ENCODE results near the gene BMP10. TPM values are rescaled to one million over a fixed set of nuclear protein-coding genes. Genes with fewer than 3 reads are reported as not detected.

Gene BMP10
- total RNA-seq, 2 experiments from 2014 or later, result 0.18 TPM; not detected in 1

DNA sequence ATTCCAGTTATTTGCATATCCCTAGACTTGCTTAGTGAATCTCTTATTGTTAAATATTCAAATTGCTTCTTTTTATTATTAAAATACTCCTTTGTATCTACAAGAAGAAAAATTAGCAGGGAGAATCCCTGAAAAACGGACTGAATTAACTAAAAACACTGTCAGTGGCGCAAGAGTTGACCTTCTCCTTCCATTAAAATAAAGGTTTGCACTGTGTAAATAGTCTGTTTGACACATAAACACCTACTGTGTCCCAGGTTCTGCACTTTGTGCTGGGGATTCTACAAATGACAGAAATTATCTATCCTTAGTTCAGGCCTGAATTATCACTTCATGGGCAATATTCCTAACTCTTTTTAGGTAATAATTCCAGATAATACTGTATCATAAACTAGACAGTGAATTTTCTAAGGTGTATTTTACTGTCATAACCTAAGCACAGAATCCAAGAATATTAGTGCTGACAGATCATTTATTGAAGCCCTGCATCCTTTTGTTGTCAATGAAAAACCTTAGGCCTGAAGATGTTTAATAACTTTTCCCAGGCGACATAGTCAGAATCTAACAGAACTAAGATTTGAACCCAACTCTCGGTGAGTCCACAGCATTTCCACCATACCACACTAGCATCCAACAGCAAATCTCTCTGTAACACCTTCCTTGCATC is 17.0 kb upstream of the BMP10 start:
- DNase-seq, result no peak
- Mint-ChIP-seq H3K27me3 (peaks cover 19% of the 10 kb centered on the region), H3K27ac (no peak overlapping the region), H3K9me3 (no peaks in the 10 kb centered on the region), H3K36me3 (ENCODE audit: low read depth) (no peaks in the 10 kb centered on the region), H3K4me3 (no peak overlapping the region), H3K4me1 (peaks cover 2% of the 10 kb centered on the region)
- ChIA-PET CTCF (interaction anchor here (0.9 kb wide), 1 partner anchor 37 kb away, joined by 4 read pairs; no protein-coding TSS in a partner anchor), POLR2A (no interaction called here)

DNA sequence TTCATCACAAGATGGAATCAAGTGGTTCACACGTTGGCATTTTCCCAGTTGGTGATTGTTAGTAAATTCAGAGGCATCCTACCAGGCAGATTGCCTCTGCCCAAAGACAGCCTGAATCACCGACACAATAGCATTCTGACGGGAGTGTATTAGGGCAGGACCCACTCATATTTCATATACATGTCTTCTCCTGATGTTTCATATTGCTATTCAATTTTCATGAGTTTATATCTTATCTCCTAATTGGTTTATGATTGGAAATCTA is 14.5 kb upstream of the BMP10 start:
- CTCF ChIA-PET, result no interaction called here
- no peaks in the 10 kb centered on the region for H3K9me3 Mint-ChIP-seq
- H3K27me3 Mint-ChIP-seq, result peaks cover 24% of the 10 kb centered on the region
- no peak overlapping the region for H3K27ac Mint-ChIP-seq
- no peak for DNase-seq
- no peaks in the 10 kb centered on the region for H3K4me1 Mint-ChIP-seq
- POLR2A ChIA-PET, result no interaction called here
- no peaks in the 10 kb centered on the region for H3K36me3 Mint-ChIP-seq (ENCODE audit: low read depth)
- no peak overlapping the region for H3K4me3 Mint-ChIP-seq

DNA sequence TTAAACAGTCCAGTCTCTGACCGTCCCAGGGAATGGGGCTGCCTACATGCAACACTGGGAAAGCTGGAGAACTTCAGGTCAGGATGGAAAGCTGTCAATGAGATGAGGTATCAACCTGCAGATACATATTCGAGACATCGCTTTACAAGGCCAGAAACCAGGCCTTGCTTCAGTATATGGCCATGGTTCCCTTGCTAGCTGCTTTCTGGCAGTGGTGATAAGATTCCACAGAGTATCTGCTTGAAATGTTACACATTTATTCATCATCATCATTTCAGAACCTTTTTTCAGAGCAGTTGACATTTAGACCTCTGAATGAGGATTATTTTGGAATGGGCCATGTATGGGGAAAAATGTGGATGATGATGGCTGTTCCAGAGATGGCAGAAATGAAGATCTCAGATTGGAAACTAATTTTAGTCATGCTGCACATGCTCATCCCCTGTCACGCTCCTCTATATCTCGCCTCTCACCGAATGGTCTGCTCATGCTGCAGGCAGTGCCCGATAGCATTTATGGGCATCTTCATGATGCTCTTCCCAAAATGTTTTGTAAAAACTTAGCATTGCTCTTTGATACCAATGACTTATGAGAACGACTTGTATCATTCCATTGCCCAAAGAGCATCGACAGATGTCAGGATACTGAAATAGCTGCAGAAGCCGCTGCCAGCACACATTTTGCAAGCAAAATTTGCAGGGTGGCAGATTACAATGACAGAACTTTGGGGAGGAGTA is 14.0 kb upstream of the BMP10 start:
- H3K9me3 Mint-ChIP-seq, result no peaks in the 10 kb centered on the region
- CTCF ChIA-PET, result no interaction called here
- POLR2A ChIA-PET, result no interaction called here
- DNase-seq, result no peak
- no peaks in the 10 kb centered on the region for H3K4me1 Mint-ChIP-seq
- H3K27me3 Mint-ChIP-seq, result peaks cover 28% of the 10 kb centered on the region
- no peak overlapping the region for H3K27ac Mint-ChIP-seq
- no peaks in the 10 kb centered on the region for H3K36me3 Mint-ChIP-seq (ENCODE audit: low read depth)
- H3K4me3 Mint-ChIP-seq, result no peak overlapping the region

DNA sequence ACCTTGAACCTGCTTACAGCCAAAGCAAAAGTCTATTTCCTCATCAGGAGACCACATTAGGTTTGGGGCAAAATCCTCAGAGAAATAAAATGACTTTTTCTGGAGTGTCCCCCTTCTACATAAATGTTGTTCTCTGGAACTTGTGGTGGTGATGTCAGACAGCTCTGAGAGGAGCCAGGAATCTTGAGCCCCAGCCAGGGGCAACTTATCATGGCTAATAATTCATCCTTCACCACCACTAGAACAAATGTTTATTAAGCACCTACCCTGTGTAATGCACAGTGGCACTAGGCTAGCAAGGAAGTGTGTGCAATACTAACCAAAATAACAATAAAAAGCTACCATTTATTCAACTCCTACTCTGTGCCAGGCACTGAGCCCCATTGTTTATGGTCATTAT is 9.0 kb upstream of the BMP10 start:
- ChIA-PET CTCF (no interaction called here), POLR2A (no interaction called here)
- no peaks in the 10 kb centered on the region for H3K9me3 Mint-ChIP-seq
- no peaks in the 10 kb centered on the region for H3K36me3 Mint-ChIP-seq (ENCODE audit: low read depth)
- no peak for DNase-seq
- H3K4me3 Mint-ChIP-seq, result no peak overlapping the region
- no peak overlapping the region for H3K27ac Mint-ChIP-seq
- no peaks in the 10 kb centered on the region for H3K4me1 Mint-ChIP-seq
- peaks cover 41% of the 10 kb centered on the region for H3K27me3 Mint-ChIP-seq

DNA sequence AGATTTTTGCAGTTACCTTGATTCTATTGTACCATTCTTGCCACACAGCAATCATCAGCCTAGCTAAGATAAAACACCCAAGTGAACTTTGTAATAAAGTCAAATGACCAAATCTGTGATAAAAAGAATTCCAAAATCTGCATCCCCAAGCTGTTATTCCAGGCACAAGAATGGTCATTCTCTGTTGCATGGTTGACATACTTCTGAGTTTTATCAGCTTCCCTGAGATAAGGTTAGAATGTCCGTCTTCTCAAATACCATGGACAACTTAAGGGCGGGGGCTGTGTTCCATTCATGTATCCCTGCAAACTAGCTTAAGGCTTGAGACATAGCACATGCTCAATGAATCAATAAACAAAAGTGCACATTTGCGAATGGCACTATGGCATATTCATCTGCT is 8.1 kb upstream of the BMP10 start:
- H3K27ac Mint-ChIP-seq, result no peak overlapping the region
- no peak for DNase-seq
- peaks cover 37% of the 10 kb centered on the region for H3K27me3 Mint-ChIP-seq
- no peaks in the 10 kb centered on the region for H3K36me3 Mint-ChIP-seq (ENCODE audit: low read depth)
- no peaks in the 10 kb centered on the region for H3K9me3 Mint-ChIP-seq
- ChIA-PET CTCF (interaction anchor here (0.9 to 1.2 kb wide), 2 partner anchors 59 to 170 kb away, joined by 3 read pairs; no protein-coding TSS in a partner anchor), POLR2A (no interaction called here)
- no peaks in the 10 kb centered on the region for H3K4me1 Mint-ChIP-seq
- no peak overlapping the region for H3K4me3 Mint-ChIP-seq

DNA sequence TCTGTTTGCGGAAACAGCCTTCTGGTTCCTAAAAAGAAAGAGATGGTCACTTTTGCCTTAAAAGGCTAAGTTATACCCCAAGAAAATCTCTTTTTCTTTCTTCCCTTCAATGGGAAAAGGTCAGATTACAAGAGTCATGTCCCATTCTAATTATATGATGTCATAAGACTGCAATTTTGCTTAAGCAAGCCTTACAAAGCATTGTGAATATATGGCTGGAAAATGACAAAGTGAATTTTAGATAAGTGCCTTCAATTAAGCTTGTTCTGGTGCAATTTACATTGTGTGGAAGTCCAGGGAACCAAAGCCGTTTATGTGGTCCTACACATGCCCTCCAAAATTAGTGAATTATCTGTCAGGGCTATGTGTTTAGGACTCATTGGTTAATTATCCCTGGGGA is 7.6 kb upstream of the BMP10 start:
- CTCF ChIA-PET, result interaction anchor here (0.9 to 1.2 kb wide), 2 partner anchors 59 to 170 kb away, joined by 3 read pairs; no protein-coding TSS in a partner anchor
- Mint-ChIP-seq H3K27me3 (peaks cover 39% of the 10 kb centered on the region), H3K4me3 (no peak overlapping the region), H3K36me3 (ENCODE audit: low read depth) (no peaks in the 10 kb centered on the region), H3K9me3 (no peaks in the 10 kb centered on the region), H3K4me1 (no peaks in the 10 kb centered on the region), H3K27ac (no peak overlapping the region)
- POLR2A ChIA-PET, result no interaction called here
- DNase-seq, result no peak

DNA sequence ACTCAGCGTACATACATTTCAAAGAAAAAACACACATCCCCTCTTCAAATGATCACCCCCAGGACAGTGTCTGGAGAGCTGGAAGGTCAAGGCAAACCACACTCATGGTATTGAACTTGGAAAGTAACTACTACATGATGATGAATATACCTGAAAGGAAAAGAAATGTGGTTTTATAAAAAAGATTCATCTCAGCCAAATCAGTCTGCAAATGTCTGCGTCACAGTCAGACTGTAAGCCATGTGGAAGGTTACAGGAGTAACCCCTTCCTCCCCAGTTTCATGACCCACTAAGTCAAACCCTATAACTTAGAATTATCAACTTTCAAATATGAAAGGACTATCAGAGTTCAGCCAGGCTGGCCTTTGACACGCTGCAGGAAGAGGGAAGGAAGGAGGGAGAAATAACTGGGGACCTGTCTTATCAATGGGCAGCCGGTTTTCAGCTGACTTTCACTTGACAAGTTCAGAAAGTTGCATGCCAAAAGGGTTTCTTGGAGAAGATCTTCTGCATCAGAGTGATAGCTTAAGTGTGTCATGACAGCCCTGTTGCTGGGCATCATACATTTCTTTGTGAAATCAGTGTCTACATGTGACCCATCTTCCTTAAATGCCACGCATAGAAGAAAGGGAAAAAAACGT is 7.0 kb upstream of the BMP10 start:
- POLR2A ChIA-PET, result no interaction called here
- no peak overlapping the region for H3K4me3 Mint-ChIP-seq
- DNase-seq, result no peak
- no peaks in the 10 kb centered on the region for H3K36me3 Mint-ChIP-seq (ENCODE audit: low read depth)
- CTCF ChIA-PET, result interaction anchor here (1.2 kb wide), 1 partner anchor 60 kb away, joined by 3 read pairs; no protein-coding TSS in a partner anchor
- peaks cover 38% of the 10 kb centered on the region for H3K27me3 Mint-ChIP-seq
- no peak overlapping the region for H3K27ac Mint-ChIP-seq
- H3K9me3 Mint-ChIP-seq, result no peaks in the 10 kb centered on the region
- no peaks in the 10 kb centered on the region for H3K4me1 Mint-ChIP-seq

DNA sequence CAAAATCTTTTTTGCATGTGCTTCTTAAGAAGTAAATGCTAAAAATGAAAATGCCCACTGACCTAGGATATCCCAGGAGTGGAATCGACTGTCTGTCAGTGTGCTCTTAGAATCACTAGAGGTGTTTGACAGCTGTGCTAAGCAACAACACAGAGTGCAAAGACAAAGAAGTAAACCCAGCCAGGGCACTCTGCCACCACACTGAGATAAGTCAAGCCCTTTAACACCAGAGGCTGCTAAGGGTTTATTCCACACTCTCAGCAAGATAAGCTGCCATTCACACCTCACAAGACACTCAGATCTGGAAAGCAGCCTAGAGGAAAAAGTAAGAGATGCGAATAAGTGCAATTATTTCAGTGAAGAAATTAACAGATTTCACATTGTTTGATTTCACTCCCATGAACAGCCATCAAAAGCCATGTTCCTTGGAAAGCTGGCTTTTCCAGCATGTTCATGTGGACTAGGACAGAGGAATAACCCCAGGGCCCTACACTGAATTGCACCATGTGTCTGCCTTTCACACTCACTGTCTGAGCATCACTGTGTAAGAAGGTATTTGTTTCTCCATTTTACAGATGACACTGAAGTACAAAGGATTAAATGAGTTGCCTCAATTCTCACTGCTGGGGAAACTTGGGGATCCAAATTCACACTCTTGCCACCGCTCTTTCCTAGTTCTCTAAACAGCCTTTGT is 6.0 kb upstream of the BMP10 start:
- H3K9me3 Mint-ChIP-seq, result no peaks in the 10 kb centered on the region

DNA sequence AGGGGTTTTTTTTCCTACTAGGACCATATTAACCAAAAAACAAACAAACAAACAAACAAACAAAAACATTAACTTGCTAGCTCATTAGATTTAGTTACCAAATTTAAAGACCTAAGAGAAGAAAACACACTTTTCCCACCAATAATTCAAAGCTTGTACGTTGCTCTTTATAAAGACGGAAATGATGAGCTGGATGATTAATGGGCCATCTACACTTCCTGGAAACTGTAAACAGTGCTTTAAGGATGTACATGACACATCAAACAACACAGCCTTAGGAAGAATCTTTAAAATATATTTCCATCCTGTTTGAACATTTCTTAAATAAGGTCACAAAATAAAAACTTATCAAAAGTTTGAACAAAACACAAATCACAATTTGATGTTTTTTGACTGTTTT is 982 bp downstream of the BMP10 start:
- no peak for DNase-seq
- CTCF ChIA-PET, result no interaction called here
- peaks cover 4% of the 10 kb centered on the region for H3K27me3 Mint-ChIP-seq
- H3K4me1 Mint-ChIP-seq, result peaks cover 8% of the 10 kb centered on the region
- H3K9me3 Mint-ChIP-seq, result no peaks in the 10 kb centered on the region
- H3K4me3 Mint-ChIP-seq, result no peak overlapping the region
- no peaks in the 10 kb centered on the region for H3K36me3 Mint-ChIP-seq (ENCODE audit: low read depth)
- H3K27ac Mint-ChIP-seq, result peak overlapping the region; percentile 5
- POLR2A ChIA-PET, result interaction anchor here (0.8 kb wide), 1 partner anchor 55 kb away, joined by 3 read pairs; no protein-coding TSS in a partner anchor

More for the DNA sequence above, 6.0 kb upstream of the BMP10 start:
- Mint-ChIP-seq H3K27ac (no peak overlapping the region), H3K4me3 (no peak overlapping the region), H3K4me1 (no peaks in the 10 kb centered on the region), H3K27me3 (peaks cover 33% of the 10 kb centered on the region), H3K36me3 (ENCODE audit: low read depth) (no peaks in the 10 kb centered on the region)
- no peak for DNase-seq
- ChIA-PET CTCF (interaction anchor here (0.6 to 0.8 kb wide), 2 partner anchors 66 to 136 kb away, joined by 3 to 5 read pairs; no protein-coding TSS in a partner anchor), POLR2A (no interaction called here)

DNA sequence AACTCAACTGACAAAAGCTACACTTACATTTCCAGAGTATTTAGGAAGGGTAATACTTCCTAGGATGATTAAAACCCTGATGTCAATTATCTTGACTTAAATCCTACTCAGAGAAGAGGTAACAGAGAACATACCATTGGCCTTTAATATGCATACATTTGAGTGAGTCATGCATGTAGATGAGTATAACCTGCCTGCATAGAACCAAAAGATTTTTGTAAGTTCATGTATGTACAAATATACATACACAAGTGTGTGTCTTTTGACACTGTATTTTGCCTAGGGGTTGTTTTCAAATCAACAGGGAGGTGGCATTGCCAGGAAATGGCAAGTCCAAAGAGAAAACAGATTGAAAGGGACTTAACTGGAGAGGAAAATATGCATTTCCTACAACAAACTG is 6.1 kb downstream of the BMP10 start:
- Mint-ChIP-seq H3K4me3 (no peak overlapping the region), H3K4me1 (peaks cover 10% of the 10 kb centered on the region), H3K27me3 (no peaks in the 10 kb centered on the region), H3K27ac (no peak overlapping the region), H3K36me3 (ENCODE audit: low read depth) (no peaks in the 10 kb centered on the region), H3K9me3 (no peaks in the 10 kb centered on the region)
- no peak for DNase-seq
- CTCF ChIA-PET, result no interaction called here
- POLR2A ChIA-PET, result no interaction called here

DNA sequence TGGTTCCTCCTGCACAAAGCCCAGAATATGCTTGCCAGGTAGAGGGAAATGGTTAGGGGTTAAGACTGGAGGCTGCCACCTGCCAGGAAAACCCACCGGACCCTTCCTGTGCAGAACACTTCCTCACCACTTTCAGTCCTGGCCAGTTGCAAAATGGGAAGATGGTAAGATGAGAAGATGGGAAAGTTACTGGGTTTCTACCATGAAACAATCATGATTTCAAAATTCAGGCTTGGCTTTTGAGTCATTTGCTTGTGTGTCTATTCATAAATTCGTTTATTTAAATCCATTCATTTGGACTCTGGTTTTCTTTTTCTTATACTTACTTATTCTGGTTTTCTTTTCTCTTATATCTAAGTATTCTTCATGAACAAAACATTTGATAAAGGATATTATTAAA is 7.2 kb downstream of the BMP10 start:
- POLR2A ChIA-PET, result no interaction called here
- Mint-ChIP-seq H3K9me3 (no peaks in the 10 kb centered on the region), H3K36me3 (ENCODE audit: low read depth) (no peaks in the 10 kb centered on the region), H3K27me3 (no peaks in the 10 kb centered on the region), H3K4me1 (peaks cover 6% of the 10 kb centered on the region), H3K4me3 (no peak overlapping the region), H3K27ac (no peak overlapping the region)
- CTCF ChIA-PET, result no interaction called here
- no peak for DNase-seq

DNA sequence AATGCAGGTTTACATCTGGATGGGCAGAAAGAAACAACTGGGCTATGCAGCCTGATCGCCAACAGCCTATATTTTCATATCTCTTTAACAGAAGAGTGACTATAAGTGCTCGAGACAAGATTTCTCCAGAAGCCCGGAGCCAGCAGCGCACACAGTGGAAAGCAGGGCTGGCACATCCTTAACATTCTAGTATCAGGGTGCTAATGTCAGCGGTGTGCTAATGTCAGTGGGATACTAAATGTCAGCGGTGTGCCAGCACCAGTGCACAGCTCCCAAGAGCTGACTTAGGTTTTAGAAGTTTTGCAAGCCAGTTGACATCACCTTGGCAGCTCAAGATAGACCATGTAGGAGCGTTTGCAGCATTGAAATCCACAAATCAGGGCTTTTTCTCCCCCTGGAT is 8.3 kb downstream of the BMP10 start:
- DNase-seq, result no peak
- H3K4me1 Mint-ChIP-seq, result peaks cover 7% of the 10 kb centered on the region
- H3K27me3 Mint-ChIP-seq, result no peaks in the 10 kb centered on the region
- POLR2A ChIA-PET, result no interaction called here
- no peaks in the 10 kb centered on the region for H3K9me3 Mint-ChIP-seq
- H3K36me3 Mint-ChIP-seq (ENCODE audit: low read depth), result no peaks in the 10 kb centered on the region
- no peak overlapping the region for H3K4me3 Mint-ChIP-seq
- H3K27ac Mint-ChIP-seq, result no peak overlapping the region
- CTCF ChIA-PET, result no interaction called here

DNA sequence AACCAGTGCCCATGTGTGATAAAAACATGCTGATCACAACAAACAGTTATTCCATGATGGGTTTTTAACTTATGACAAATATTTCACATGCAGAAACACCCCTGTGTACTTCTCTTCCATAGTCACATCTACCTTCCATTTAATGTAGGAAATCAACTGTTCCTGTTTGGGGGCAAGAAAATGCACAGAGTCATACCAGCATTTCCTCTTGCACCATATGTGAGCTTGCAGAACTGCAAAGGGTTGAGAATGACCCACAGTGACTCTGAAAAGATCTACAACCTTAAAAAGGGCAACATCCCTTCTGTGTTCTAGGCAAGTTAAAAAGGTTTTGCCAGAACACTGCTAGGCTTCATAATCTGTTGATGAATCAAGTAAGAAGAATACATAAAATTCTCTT is 9.9 kb downstream of the BMP10 start:
- Mint-ChIP-seq H3K9me3 (no peaks in the 10 kb centered on the region), H3K4me1 (peaks cover 11% of the 10 kb centered on the region), H3K27me3 (peaks cover 7% of the 10 kb centered on the region), H3K4me3 (no peak overlapping the region), H3K36me3 (ENCODE audit: low read depth) (no peaks in the 10 kb centered on the region), H3K27ac (no peak overlapping the region)
- ChIA-PET CTCF (interaction anchor here (0.6 kb wide), 1 partner anchor 152 kb away, joined by 3 read pairs; no protein-coding TSS in a partner anchor), POLR2A (interaction anchor here (0.7 kb wide), 1 partner anchor 31 kb away, joined by 3 read pairs; no protein-coding TSS in a partner anchor)
- DNase-seq, result no peak
